H7 (cell line): ENCODE measurements around the gene PARP1. TPM values are rescaled to one million over a fixed set of nuclear protein-coding genes. Genes with fewer than 3 reads are reported as not detected.

Experiments used
- DNase-seq: peaks from one replicate; pipeline ENCODE4 v3.0.0; 2012
- H3K27me3 ChIP-seq: 2 replicates; pipeline ENCODE4 v1.6.0; 2011; ENCODE audit warnings: mild to moderate bottlenecking, low read length; ENCODE audit not compliant: control insufficient read depth, insufficient read depth
- H3K36me3 ChIP-seq: replicated peaks from 2 replicates; pipeline ENCODE4 v1.5.1; 2011; ENCODE audit warnings: low read length; ENCODE audit not compliant: control insufficient read depth, insufficient read depth
- H3K4me3 ChIP-seq: 2 replicates; pipeline ENCODE4 v1.5.1; 2011; ENCODE audit warnings: low read depth, mild to moderate bottlenecking, control low read depth, low read length, moderate library complexity; ENCODE audit not compliant: insufficient read depth
- total RNA-seq: library from RNA; depleted of rRNA; stranded (reverse); fragments of >200 nt; shearing (Covaris generic); gene quantifications from 2 replicates; pipeline ENCODE4 v1.2.3, GENCODE V29; 2014

PARP1 gene
- total RNA-seq, 1 experiment from 2014 or later = 425 TPM

GRCh38 chr1:226388131-226388530, 19.8 kb downstream of the PARP1 start:
- H3K4me3 ChIP-seq = no peak overlapping the region
- H3K36me3 ChIP-seq = peaks cover 80% of the 10 kb centered on the region
- DNase-seq = no peak
- H3K27me3 ChIP-seq = no peaks in the 10 kb centered on the region

- Histone ChIP-seq H3K4me3 (no peak overlapping the region), H3K27me3 (no peaks in the 10 kb centered on the region), H3K36me3 (peaks cover 87% of the 10 kb centered on the region)
- DNase-seq = no peak
Observed at GRCh38 chr1:226384717-226385116, 23.2 kb downstream of the PARP1 start.

GRCh38 chr1:226384040-226384439, 23.9 kb downstream of the PARP1 start:
- Histone ChIP-seq H3K27me3 (no peaks in the 10 kb centered on the region), H3K36me3 (peaks cover 88% of the 10 kb centered on the region), H3K4me3 (no peak overlapping the region)
- no peak for DNase-seq

- Histone ChIP-seq H3K27me3 (no peaks in the 10 kb centered on the region), H3K36me3 (peaks cover 84% of the 10 kb centered on the region), H3K4me3 (no peak overlapping the region)
- DNase-seq = no peak
Observed at GRCh38 chr1:226382030-226382429, 25.9 kb downstream of the PARP1 start.

- H3K36me3 ChIP-seq = peaks cover 87% of the 10 kb centered on the region
- no peaks in the 10 kb centered on the region for H3K27me3 ChIP-seq
- no peak for DNase-seq
- H3K4me3 ChIP-seq = no peak overlapping the region
Observed at GRCh38 chr1:226381226-226381998, 26.5 kb downstream of the PARP1 start.

- no peak for DNase-seq
- H3K4me3 ChIP-seq = no peak overlapping the region
- no peaks in the 10 kb centered on the region for H3K27me3 ChIP-seq
- peaks cover 81% of the 10 kb centered on the region for H3K36me3 ChIP-seq
Observed at GRCh38 chr1:226378071-226378470, 29.8 kb downstream of the PARP1 start.

- H3K27me3 ChIP-seq = no peaks in the 10 kb centered on the region
- H3K4me3 ChIP-seq = no peak overlapping the region
- DNase-seq = no peak
- peaks cover 79% of the 10 kb centered on the region for H3K36me3 ChIP-seq
Observed at GRCh38 chr1:226376300-226376699, 31.6 kb downstream of the PARP1 start.

- no peak overlapping the region for H3K4me3 ChIP-seq
- DNase-seq = no peak
- no peaks in the 10 kb centered on the region for H3K27me3 ChIP-seq
- H3K36me3 ChIP-seq = peaks cover 76% of the 10 kb centered on the region
Observed at GRCh38 chr1:226373376-226373775, 34.5 kb downstream of the PARP1 start.

GRCh38 chr1:226372885-226373284, 35.0 kb downstream of the PARP1 start:
- Histone ChIP-seq H3K4me3 (no peak overlapping the region), H3K27me3 (no peaks in the 10 kb centered on the region), H3K36me3 (peaks cover 77% of the 10 kb centered on the region)
- DNase-seq = no peak

- no peak overlapping the region for H3K4me3 ChIP-seq
- no peaks in the 10 kb centered on the region for H3K27me3 ChIP-seq
- peaks cover 81% of the 10 kb centered on the region for H3K36me3 ChIP-seq
Observed at GRCh38 chr1:226371866-226372490, 35.9 kb downstream of the PARP1 start.

GRCh38 chr1:226371027-226371694, 36.7 kb downstream of the PARP1 start:
- DNase-seq = no peak
- Histone ChIP-seq H3K27me3 (no peaks in the 10 kb centered on the region), H3K4me3 (no peak overlapping the region), H3K36me3 (peaks cover 81% of the 10 kb centered on the region)

More at GRCh38 chr1:226371866-226372490, 35.9 kb downstream of the PARP1 start:
- no peak for DNase-seq

- peaks cover 83% of the 10 kb centered on the region for H3K36me3 ChIP-seq
- H3K27me3 ChIP-seq = no peaks in the 10 kb centered on the region
- DNase-seq = no peak
- H3K4me3 ChIP-seq = no peak overlapping the region
Observed at GRCh38 chr1:226370144-226370923, 37.6 kb downstream of the PARP1 start.

GRCh38 chr1:226369110-226369509, 38.8 kb downstream of the PARP1 start:
- DNase-seq = no peak
- Histone ChIP-seq H3K4me3 (no peak overlapping the region), H3K36me3 (peaks cover 83% of the 10 kb centered on the region), H3K27me3 (no peaks in the 10 kb centered on the region)

GRCh38 chr1:226366290-226366689, 41.6 kb downstream of the PARP1 start:
- Histone ChIP-seq H3K27me3 (no peaks in the 10 kb centered on the region), H3K4me3 (no peak overlapping the region), H3K36me3 (peaks cover 86% of the 10 kb centered on the region)
- no peak for DNase-seq
